Adrenal gland (tissue), 12 donors: ENCODE measurements around the gene BMP2K. TPM values are rescaled to one million over a fixed set of nuclear protein-coding genes. Genes with fewer than 3 reads are reported as not detected.

Experiments used
- DNase-seq, 7 donors: peaks; one replicate each; pipeline ENCODE4 v3.0.0-alpha.2; 2019 to 2020
- H3K27ac ChIP-seq, 5 donors: fragments of 200-600 bp; sonication (generic) in 4 of 5; 1 replicate in 3 of 5; 2 replicates in 2 of 5; pipeline versions ENCODE4 v1.5.1 to v1.8.0; 2016 to 2020; ENCODE audit warnings: mild to moderate bottlenecking in 1 of 5
- H3K27me3 ChIP-seq: fragments of 200-600 bp; 2 replicates; pipeline ENCODE4 v1.8.0; 2021
- H3K36me3 ChIP-seq, 2 donors: fragments of 200-600 bp; replicated peaks in 1 of 2; 1 replicate in 1 of 2; 2 replicates in 1 of 2; pipeline versions ENCODE4 v1.5.1 to v1.8.0; 2018 to 2022
- H3K4me1 ChIP-seq, 2 donors: fragments of 200-600 bp; replicated peaks in 1 of 2; 1 replicate in 1 of 2; 2 replicates in 1 of 2; pipeline versions ENCODE4 v1.5.1 to v1.8.0; 2018 to 2021
- H3K4me3 ChIP-seq, 4 donors: fragments of 200-600 bp; sonication (generic) in 3 of 4; one replicate each; pipeline ENCODE4 v1.5.1; 2016 to 2018
- H3K9me3 ChIP-seq, 3 donors: fragments of 200-600 bp; sonication (generic) in 1 of 3; replicated peaks in 1 of 3; 1 replicate in 2 of 3; 2 replicates in 1 of 3; pipeline versions ENCODE4 v1.5.1 to v1.8.0; 2016 to 2021
- CTCF ChIP-seq, 6 experiments: fragments of 450-650 bp in 4 of 6; fragments of 200-600 bp in 2 of 6; sonication (generic) in 1 of 6; IDR thresholded peaks; 1 replicate in 5 of 6; 2 replicates in 1 of 6; pipeline versions ENCODE4 v1.5.1 to v1.8.0; 2016 to 2021; ENCODE audit warnings: antibody characterized with exemption in 6 of 6, mild to moderate bottlenecking in 2 of 6, moderate library complexity in 1 of 6
- POLR2A ChIP-seq, 2 donors: fragments of 450-650 bp; IDR thresholded peaks; one replicate each; pipeline ENCODE4 v1.6.1; 2017; ENCODE audit warnings: antibody characterized with exemption in 2 of 2, mild to moderate bottlenecking in 2 of 2, moderate library complexity in 1 of 2
- WGBS, 4 donors: extraction: QIAGEN DNeasy Blood & Tissue Kit in 2 of 4; methylation state at CpG; one replicate each; pipeline versions ENCODE4 v1.1.5 to v1.1.7; 2013 to 2017; 5-methylcytosine and 5-hydroxymethylcytosine counted together
- intact Hi-C, 2 donors: fragments of 100-400 bp; cut with DNase I; formaldehyde crosslinking; loops; one replicate each; pipeline versions ENCODE4 v1.14.1 to v1.15.0; 2022 to 2023
- polyA plus RNA-seq, 3 donors: library from polyadenylated mRNA; stranded (reverse); fragments of 200-250 nt in 2 of 3; fragments of 350-450 nt in 1 of 3; fragmentation: Illumina TruSeq in 1 of 3; extraction: RNeasy Lipid Tissue Mini Kit (QIAGEN cat#74804) in 1 of 3; gene quantifications; one replicate each; pipeline ENCODE4 v1.2.3, GENCODE V29; 2013 to 2014
- total RNA-seq, 9 donors: library from RNA; depleted of rRNA in 4 of 9; stranded (reverse); fragments of >200 nt in 4 of 9; fragments of 120-200 nt in 1 of 9; fragmentation: NEBNext Ultra II Directional in 1 of 9; extraction: Animal tissue kit (Norgen Biotek cat#: 25700) in 1 of 9; gene quantifications; one replicate each; pipeline versions ENCODE4 v1.1.0 to v1.2.4, GENCODE V29; 2013 to 2023
- donor health status: healthy with polysubstance abuse.
- donor health status: Bipolar disorder and iron deficiency.
- donor health status: DM: yes; HTN: yes; CAD: no.
- donor health status: DM: no; HTN: no; CAD: no.
- donor health status: DM: no; HTN: no; CAD: no.
- donor health status: DM: yes; HTN: yes; CAD: no.

BMP2K gene
- total and polyA plus RNA-seq, 12 donors = 8.7 to 73.2 (median 35.8) TPM

GRCh38 chr4:78756776-78757175 is 19.4 kb upstream of the BMP2K start:
- H3K36me3 ChIP-seq = no peaks in the 10 kb centered on the region
- WGBS, 4 donors = 82 to 92% (median 89%) methylated on average over 1 of the region's 1 CpG
- H3K9me3 ChIP-seq = no peaks in the 10 kb centered on the region
- intact Hi-C loops = no loop called here
- TF ChIP-seq POLR2A (IDR thresholded peaks at IDR 0.05) = no peak
- no peak for TF ChIP-seq CTCF (IDR thresholded peaks at IDR 0.05)
- H3K27me3 ChIP-seq = no peaks in the 10 kb centered on the region
- no peak overlapping the region for H3K27ac ChIP-seq
- no peak for DNase-seq
- H3K4me3 ChIP-seq = no peak overlapping the region
- no peaks in the 10 kb centered on the region for H3K4me1 ChIP-seq

- Histone ChIP-seq H3K27ac (no peak overlapping the region), H3K4me1 (no peaks in the 10 kb centered on the region), H3K9me3 (no peaks in the 10 kb centered on the region), H3K36me3 (no peaks in the 10 kb centered on the region), H3K27me3 (no peaks in the 10 kb centered on the region), H3K4me3 (no peak overlapping the region)
- WGBS, 4 donors = 75 to 89% (median 78%) methylated on average over 1 of the region's 1 CpG
- intact Hi-C loops = no loop called here
- no peak for DNase-seq
- TF ChIP-seq POLR2A (IDR thresholded peaks at IDR 0.05) (no peak), CTCF (IDR thresholded peaks at IDR 0.05) (no peak)
These were observed 18.6 kb upstream of the BMP2K start for GRCh38 chr4:78757574-78757973.

GRCh38 chr4:78758085-78758484 is 18.1 kb upstream of the BMP2K start:
- 87 to 93% (median 91%) methylated on average over 1 of the region's 1 CpG for WGBS, 4 donors
- H3K9me3 ChIP-seq = no peaks in the 10 kb centered on the region
- no peak for DNase-seq
- intact Hi-C loops = no loop called here
- H3K4me3 ChIP-seq = no peak overlapping the region
- no peak overlapping the region for H3K27ac ChIP-seq
- no peaks in the 10 kb centered on the region for H3K36me3 ChIP-seq
- no peak for TF ChIP-seq POLR2A (IDR thresholded peaks at IDR 0.05)
- no peak for TF ChIP-seq CTCF (IDR thresholded peaks at IDR 0.05)
- H3K4me1 ChIP-seq = no peaks in the 10 kb centered on the region
- no peaks in the 10 kb centered on the region for H3K27me3 ChIP-seq

GRCh38 chr4:78762529-78762928 is 13.6 kb upstream of the BMP2K start:
- Histone ChIP-seq H3K4me3 (no peak overlapping the region), H3K4me1 (no peaks in the 10 kb centered on the region), H3K27me3 (no peaks in the 10 kb centered on the region), H3K36me3 (no peaks in the 10 kb centered on the region), H3K9me3 (no peaks in the 10 kb centered on the region), H3K27ac (no peak overlapping the region)
- intact Hi-C loops = no loop called here
- no peak for DNase-seq
- WGBS, 4 donors = 91 to 99% (median 97%) methylated on average over 2 of the region's 2 CpGs
- TF ChIP-seq POLR2A (IDR thresholded peaks at IDR 0.05) = no peak
- no peak for TF ChIP-seq CTCF (IDR thresholded peaks at IDR 0.05)
